CD4-positive, alpha-beta memory T cell (primary cell): ENCODE results near the gene DUSP22. TPM values are rescaled to one million over a fixed set of nuclear protein-coding genes. Genes with fewer than 3 reads are reported as not detected.
A peak's percentile ranks its signal among the peaks of the same experiment; 100 is the strongest.

Source experiments
- CTCF ChIA-PET: fragments of 350-600 bp; sonication (Branson Sonifier 250); formaldehyde crosslinking; loops from one replicate; lab custom pipeline; 2021; ENCODE audit warnings: inconsistent platforms; ENCODE audit not compliant: partially characterized antibody; lab: Charles Lee
- POLR2A ChIA-PET: fragments of 350-600 bp; sonication (Branson Sonifier 250); formaldehyde crosslinking; loops from one replicate; lab custom pipeline; 2021; ENCODE audit not compliant: partially characterized antibody; lab: Charles Lee
- DNase-seq, 5 donors: peaks; one replicate each; pipeline versions ENCODE4 v3.0.0 to v3.0.0-alpha.2; 2020 to 2022; ENCODE audit warnings: mixed read lengths in 1 of 5
- H3K27ac ChIP-seq: one replicate; pipeline ENCODE4 v1.7.0; 2013; ENCODE audit warnings: low read depth, low read length
- H3K27me3 ChIP-seq: 2 replicates; pipeline ENCODE4 v1.7.0; 2013; ENCODE audit warnings: mild to moderate bottlenecking, low read length, moderate library complexity; ENCODE audit not compliant: insufficient read depth
- H3K36me3 ChIP-seq: 2 replicates; pipeline ENCODE4 v1.7.0; 2013; ENCODE audit warnings: mild to moderate bottlenecking, low read length, moderate library complexity; ENCODE audit not compliant: insufficient read depth
- H3K4me1 ChIP-seq: 2 replicates; pipeline ENCODE4 v1.7.0; 2013; ENCODE audit warnings: mild to moderate bottlenecking, low read length, moderate library complexity; ENCODE audit not compliant: insufficient read depth
- H3K4me3 ChIP-seq, 2 donors: one replicate each; pipeline ENCODE4 v1.7.0; 2013; ENCODE audit warnings: low read length in 2 of 2, mild to moderate bottlenecking in 1 of 2
- H3K9me3 ChIP-seq, 2 donors: one replicate each; pipeline ENCODE4 v1.7.0; 2013; ENCODE audit warnings: low read length in 2 of 2, control low read depth in 1 of 2; ENCODE audit not compliant: control insufficient read depth in 1 of 2
- H3K27ac Mint-ChIP-seq, 7 donors: one replicate each; pipeline ENCODE4 v1.8.0; 2020 to 2021; ENCODE audit warnings: mixed read lengths in 7 of 7, mild to moderate bottlenecking in 6 of 7, inconsistent platforms in 3 of 7, moderate library complexity in 3 of 7
- H3K27me3 Mint-ChIP-seq, 2 donors: one replicate each; pipeline ENCODE4 v1.8.0; 2020 to 2021; ENCODE audit warnings: mixed read lengths in 2 of 2
- H3K36me3 Mint-ChIP-seq, 2 donors: one replicate each; pipeline ENCODE4 v1.8.0; 2020 to 2021; ENCODE audit warnings: mixed read lengths in 2 of 2, inconsistent platforms in 1 of 2, mild to moderate bottlenecking in 1 of 2
- H3K4me1 Mint-ChIP-seq, 4 donors: one replicate each; pipeline ENCODE4 v1.8.0; 2020 to 2021; ENCODE audit warnings: mixed read lengths in 4 of 4, mild to moderate bottlenecking in 1 of 4
- H3K4me3 Mint-ChIP-seq, 8 donors: one replicate each; pipeline ENCODE4 v1.8.0; 2020 to 2021; ENCODE audit warnings: mixed read lengths in 8 of 8, mild to moderate bottlenecking in 7 of 8, moderate library complexity in 6 of 8, inconsistent platforms in 3 of 8
- H3K9me3 Mint-ChIP-seq, 8 donors: one replicate each; pipeline ENCODE4 v1.8.0; 2020 to 2021; ENCODE audit warnings: mixed read lengths in 8 of 8, mild to moderate bottlenecking in 5 of 8, inconsistent platforms in 3 of 8, moderate library complexity in 1 of 8
- intact Hi-C: fragments of 100-400 bp; cut with micrococcal nuclease; formaldehyde crosslinking; loops from one replicate; pipeline ENCODE4 v1.15.1; 2023
- polyA plus RNA-seq, 2 donors: library from polyadenylated mRNA; unstranded; fragments of 300-500 nt; fragmentation: Illumina TruSeq; gene quantifications; one replicate each; pipeline ENCODE4 v1.2.3, GENCODE V29; 2021
- total RNA-seq, 2 experiments: library from RNA; stranded (reverse); gene quantifications; one replicate each; pipeline ENCODE4 v1.2.3, GENCODE V29; 2021

DUSP22 gene
- total and polyA plus RNA-seq, 4 experiments from 2014 or later: 32.8 to 49.4 (median 38.9) TPM

DNA sequence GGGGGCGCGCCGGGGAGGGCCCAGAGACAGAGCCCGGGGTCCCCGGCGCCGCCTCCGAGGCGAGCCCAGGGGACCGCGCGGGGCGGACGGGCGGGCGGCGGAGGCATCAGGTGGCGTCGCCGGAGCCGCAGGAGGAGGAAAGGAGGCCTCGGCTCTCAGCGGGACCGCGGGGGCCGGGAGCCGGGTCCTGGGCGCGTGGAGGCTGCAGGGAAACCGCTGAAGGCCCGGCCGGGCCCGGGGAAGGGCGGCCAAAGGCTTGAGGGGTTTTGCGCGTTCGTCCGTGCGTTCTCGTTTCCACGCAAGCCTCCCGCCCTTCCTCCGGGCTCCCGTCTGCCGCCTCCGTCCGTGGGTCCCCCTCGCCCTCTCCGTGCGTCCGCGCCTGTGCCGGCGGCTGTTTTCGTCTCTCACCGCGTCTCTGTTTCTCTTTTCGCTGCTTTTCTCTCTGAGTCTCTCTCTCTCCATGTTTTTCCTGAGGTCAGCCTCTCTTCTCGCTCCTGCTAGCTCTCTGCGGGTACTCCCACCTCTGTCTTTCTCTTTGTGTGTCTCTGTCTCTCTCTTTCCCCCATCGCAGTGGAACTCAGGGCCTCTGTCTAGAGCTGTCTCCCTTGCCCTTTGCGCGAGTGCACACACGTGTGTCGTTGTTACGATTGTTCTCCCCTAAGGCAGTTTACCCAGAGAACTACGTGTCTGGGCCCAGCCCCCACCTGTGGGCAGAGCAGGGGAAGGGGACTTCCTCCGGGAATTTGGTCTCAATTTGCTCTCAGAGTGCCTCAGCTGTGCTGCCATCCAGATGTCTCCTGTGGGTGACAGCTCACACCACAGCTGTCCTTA is 101.3 kb downstream of the DUSP22 start:
- no peaks in the 10 kb centered on the region for H3K36me3 ChIP-seq
- peaks cover 38% of the 10 kb centered on the region for H3K4me1 ChIP-seq
- H3K27me3 ChIP-seq: no peaks in the 10 kb centered on the region
- Mint-ChIP-seq H3K4me1 (peaks cover 27 to 52% (median 34%) of the 10 kb centered on the region in 4 donors), H3K27me3 (peaks cover 2 to 15% of the 10 kb centered on the region in 2 donors), H3K9me3 (no peaks in the 10 kb centered on the region), H3K36me3 (peaks cover 0 to 18% of the 10 kb centered on the region in 2 donors), H3K27ac (peak overlapping the region; percentile 76 to 91 (median 84)), H3K4me3 (peak overlapping the region; percentile 93 to 99 (median 94))
- H3K9me3 ChIP-seq: no peaks in the 10 kb centered on the region
- peak overlapping the region; percentile 42 to 63 for H3K4me3 ChIP-seq
- no peak overlapping the region for H3K27ac ChIP-seq
- intact Hi-C loops: loop anchor here (5.0 to 10.0 kb wide), 2 partner anchors 109 to 301 kb away; partner anchors contain the start of gene EXOC2
- peak in 2 of 5 donors; percentile 17 to 18 for DNase-seq
- ChIA-PET POLR2A (interaction anchor here (1.1 to 7.2 kb wide), 4 partner anchors 10 to 200 kb away, joined by 3 to 60 read pairs (median 26); no protein-coding TSS in a partner anchor), CTCF (interaction anchor here (0.9 to 6.3 kb wide), 5 partner anchors 10 to 204 kb away, joined by 3 to 34 read pairs (median 3); no protein-coding TSS in a partner anchor)

- peaks cover under 1 to 10% of the 10 kb centered on the region in 2 donors for H3K27me3 Mint-ChIP-seq
- no peak for DNase-seq
- Histone ChIP-seq H3K4me1 (peaks cover 42% of the 10 kb centered on the region), H3K9me3 (no peaks in the 10 kb centered on the region), H3K36me3 (no peaks in the 10 kb centered on the region), H3K4me3 (no peak overlapping the region), H3K27me3 (no peaks in the 10 kb centered on the region), H3K27ac (no peak overlapping the region)
- peaks cover 22 to 49% (median 36%) of the 10 kb centered on the region in 4 donors for H3K4me1 Mint-ChIP-seq
- H3K9me3 Mint-ChIP-seq: no peaks in the 10 kb centered on the region
- ChIA-PET CTCF (interaction anchor here (0.9 to 6.3 kb wide), 5 partner anchors 9 to 206 kb away, joined by 3 to 34 read pairs (median 4); no protein-coding TSS in a partner anchor), POLR2A (interaction anchor here (1.3 to 7.2 kb wide), 3 partner anchors 9 to 80 kb away, joined by 3 to 60 read pairs (median 47); no protein-coding TSS in a partner anchor)
- peaks cover 5 to 20% of the 10 kb centered on the region in 2 donors for H3K36me3 Mint-ChIP-seq
- intact Hi-C loops: loop anchor here (5.0 to 10.0 kb wide), 2 partner anchors 108 to 300 kb away; partner anchors contain the start of gene EXOC2
- peak overlapping the region in 1 of 7 donors; percentile 71 for H3K27ac Mint-ChIP-seq
- H3K4me3 Mint-ChIP-seq: peak overlapping the region in 5 of 8 donors; percentile 38 to 99 (median 59)
Measured at GRCh38 chr6:394641-395289, 102.5 kb downstream of the DUSP22 start.

DNA sequence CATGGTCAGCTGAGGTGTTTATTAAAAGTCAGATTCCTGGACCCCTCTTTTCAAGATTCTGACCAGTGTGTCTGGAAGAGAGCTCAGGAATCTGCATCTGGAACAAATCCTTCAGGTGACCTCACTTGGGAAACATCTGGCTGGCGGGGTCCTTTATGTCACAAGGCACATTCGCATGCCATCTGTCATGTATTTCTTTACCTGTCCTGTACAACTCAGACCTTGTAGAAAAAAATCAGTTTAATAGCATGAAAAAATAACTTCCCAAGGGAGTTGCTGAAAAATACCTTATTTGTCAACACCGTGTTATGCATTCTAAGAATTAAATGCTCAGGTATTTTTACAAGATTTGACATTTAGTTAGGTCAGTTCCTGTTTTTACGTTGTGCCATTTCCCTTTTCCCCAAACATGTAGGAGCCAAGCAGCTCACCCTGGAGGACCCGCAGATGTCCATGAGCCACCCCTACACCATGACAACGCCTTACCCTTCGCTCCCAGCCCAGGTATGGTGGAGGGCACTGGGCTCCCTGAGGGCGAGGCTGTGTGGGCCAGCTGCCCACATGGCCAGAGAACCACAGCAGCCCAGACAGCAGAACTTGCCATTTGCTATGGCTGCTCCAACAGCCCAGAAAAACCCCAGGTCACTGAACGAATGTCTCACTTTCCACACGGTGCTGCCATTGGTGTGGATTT is 103.3 kb downstream of the DUSP22 start:
- H3K9me3 Mint-ChIP-seq: no peaks in the 10 kb centered on the region
- POLR2A ChIA-PET: interaction anchor here (7.2 kb wide), 1 partner anchor 8 kb away, joined by 60 read pairs; no protein-coding TSS in a partner anchor
- H3K27me3 Mint-ChIP-seq: peaks cover 0 to 9% of the 10 kb centered on the region in 2 donors
- Histone ChIP-seq H3K9me3 (no peaks in the 10 kb centered on the region), H3K27me3 (no peaks in the 10 kb centered on the region), H3K27ac (no peak overlapping the region), H3K4me1 (peaks cover 39% of the 10 kb centered on the region), H3K36me3 (no peaks in the 10 kb centered on the region), H3K4me3 (no peak overlapping the region)
- peaks cover 5 to 25% of the 10 kb centered on the region in 2 donors for H3K36me3 Mint-ChIP-seq
- CTCF ChIA-PET: interaction anchor here (1.0 to 1.7 kb wide), 3 partner anchors 10 to 207 kb away, joined by 3 to 4 read pairs (median 4); no protein-coding TSS in a partner anchor
- intact Hi-C loops: loop anchor here (10.0 kb wide), 1 partner anchor 299 kb away; the partner anchor contains the start of gene EXOC2
- peaks cover 23 to 48% (median 34%) of the 10 kb centered on the region in 4 donors for H3K4me1 Mint-ChIP-seq
- no peak overlapping the region for H3K27ac Mint-ChIP-seq
- H3K4me3 Mint-ChIP-seq: no peak overlapping the region
- DNase-seq: no peak

GRCh38 chr6:396126-396520 is 103.8 kb downstream of the DUSP22 start:
- Mint-ChIP-seq H3K4me1 (peaks cover 20 to 43% (median 29%) of the 10 kb centered on the region in 4 donors), H3K36me3 (peaks cover 5 to 25% of the 10 kb centered on the region in 2 donors), H3K27ac (no peak overlapping the region), H3K27me3 (peaks cover 0 to 5% of the 10 kb centered on the region in 2 donors), H3K9me3 (no peaks in the 10 kb centered on the region), H3K4me3 (no peak overlapping the region)
- CTCF ChIA-PET: interaction anchor here (1.0 to 1.2 kb wide), 2 partner anchors 9 to 208 kb away, joined by 3 to 4 read pairs; no protein-coding TSS in a partner anchor
- Histone ChIP-seq H3K4me1 (peaks cover 34% of the 10 kb centered on the region), H3K27me3 (no peaks in the 10 kb centered on the region), H3K9me3 (no peaks in the 10 kb centered on the region), H3K4me3 (no peak overlapping the region), H3K27ac (no peak overlapping the region), H3K36me3 (no peaks in the 10 kb centered on the region)
- intact Hi-C loops: loop anchor here (10.0 kb wide), 1 partner anchor 299 kb away; the partner anchor contains the start of gene EXOC2
- no peak for DNase-seq
- POLR2A ChIA-PET: no interaction called here

GRCh38 chr6:397056-397455 is 104.8 kb downstream of the DUSP22 start:
- POLR2A ChIA-PET: no interaction called here
- no peak for DNase-seq
- Mint-ChIP-seq H3K4me3 (no peak overlapping the region), H3K36me3 (peaks cover 8 to 28% of the 10 kb centered on the region in 2 donors), H3K9me3 (no peaks in the 10 kb centered on the region), H3K27ac (peak overlapping the region in 4 of 7 donors; percentile 24 to 70 (median 52)), H3K27me3 (peaks cover 0 to 5% of the 10 kb centered on the region in 2 donors), H3K4me1 (peaks cover 18 to 39% (median 28%) of the 10 kb centered on the region in 4 donors)
- no peak overlapping the region for H3K4me3 ChIP-seq
- CTCF ChIA-PET: interaction anchor here (1.5 kb wide), 1 partner anchor 128 kb away, joined by 3 read pairs; no protein-coding TSS in a partner anchor
- H3K9me3 ChIP-seq: no peaks in the 10 kb centered on the region
- intact Hi-C loops: loop anchor here (10.0 kb wide), 1 partner anchor 298 kb away; the partner anchor contains the start of gene EXOC2
- no peak overlapping the region for H3K27ac ChIP-seq
- H3K27me3 ChIP-seq: no peaks in the 10 kb centered on the region
- peaks cover 32% of the 10 kb centered on the region for H3K4me1 ChIP-seq
- peaks cover 6% of the 10 kb centered on the region for H3K36me3 ChIP-seq

- Mint-ChIP-seq H3K27me3 (peaks cover 0 to 5% of the 10 kb centered on the region in 2 donors), H3K27ac (peak overlapping the region in 4 of 7 donors; percentile 6 to 55 (median 30)), H3K9me3 (no peaks in the 10 kb centered on the region), H3K4me1 (peaks cover 18 to 41% (median 29%) of the 10 kb centered on the region in 4 donors), H3K36me3 (peaks cover 13 to 28% of the 10 kb centered on the region in 2 donors), H3K4me3 (peak overlapping the region in 1 of 8 donors; percentile 10)
- DNase-seq: no peak
- ChIA-PET CTCF (interaction anchor here (0.7 to 1.5 kb wide), 4 partner anchors 127 to 208 kb away, joined by 3 read pairs; no protein-coding TSS in a partner anchor), POLR2A (interaction anchor here (1.0 to 1.1 kb wide), 2 partner anchors 12 to 15 kb away, joined by 3 to 4 read pairs; no protein-coding TSS in a partner anchor)
- intact Hi-C loops: loop anchor here (10.0 kb wide), 1 partner anchor 297 kb away; the partner anchor contains the start of gene EXOC2
- Histone ChIP-seq H3K9me3 (no peaks in the 10 kb centered on the region), H3K27me3 (no peaks in the 10 kb centered on the region), H3K27ac (no peak overlapping the region), H3K36me3 (peaks cover 6% of the 10 kb centered on the region), H3K4me1 (peaks cover 32% of the 10 kb centered on the region), H3K4me3 (no peak overlapping the region)
Measured at GRCh38 chr6:397604-398003, 105.3 kb downstream of the DUSP22 start.
